GM23338 (cell line): ENCODE results near the gene DOCK10. TPM values are rescaled to one million over a fixed set of nuclear protein-coding genes. Genes with fewer than 3 reads are reported as not detected.

Experiments
- ATAC-seq: fragments of 200-7000 bp; cut with Tn5 transposase; 3 replicates; pipeline ENCODE4 v1.9.1; 2020
- DNase-seq: peaks from one replicate; pipeline ENCODE4 v3.0.0-alpha.2; 2015; ENCODE audit warnings: low spot score
- H2AFZ ChIP-seq: fragments of 200-600 bp; sonication (generic); 2 replicates; pipeline ENCODE4 v1.8.0; 2016; ENCODE audit warnings: antibody characterized with exemption, mild to moderate bottlenecking, moderate library complexity
- H3F3A ChIP-seq: fragments of 200-600 bp; sonication (generic); replicated peaks from 2 replicates; pipeline ENCODE4 v1.8.0; 2017; ENCODE audit warnings: antibody characterized with exemption, mixed run types, low read depth
- H3K27ac ChIP-seq: fragments of 200-600 bp; sonication (generic); 2 replicates; pipeline ENCODE4 v1.6.1; 2016; ENCODE audit warnings: low read depth
- H3K27me3 ChIP-seq: fragments of 200-600 bp; sonication (generic); 2 replicates; pipeline ENCODE4 v1.8.0; 2016; ENCODE audit warnings: mild to moderate bottlenecking, mixed run types, moderate library complexity; ENCODE audit not compliant: insufficient read depth
- H3K36me3 ChIP-seq: fragments of 200-600 bp; sonication (generic); 2 replicates; pipeline ENCODE4 v1.8.0; 2016; ENCODE audit warnings: mild to moderate bottlenecking; ENCODE audit not compliant: insufficient read depth
- H3K4me1 ChIP-seq: fragments of 200-600 bp; sonication (generic); 2 replicates; pipeline ENCODE4 v1.8.0; 2016; ENCODE audit warnings: mild to moderate bottlenecking, moderate library complexity; ENCODE audit not compliant: insufficient read depth
- H3K4me2 ChIP-seq: fragments of 200-600 bp; sonication (generic); 2 replicates; pipeline ENCODE4 v1.7.1; 2017; ENCODE audit warnings: mixed run types
- H3K4me3 ChIP-seq: fragments of 200-600 bp; sonication (generic); 2 replicates; pipeline ENCODE4 v1.6.1; 2016; ENCODE audit warnings: mixed run types
- H3K79me2 ChIP-seq: fragments of 200-600 bp; sonication (generic); replicated peaks from 2 replicates; pipeline ENCODE4 v1.8.0; 2017; ENCODE audit warnings: mild to moderate bottlenecking; ENCODE audit not compliant: insufficient read depth
- H3K9me2 ChIP-seq: fragments of 200-600 bp; sonication (generic); 2 replicates; pipeline ENCODE4 v1.8.0; 2017; ENCODE audit not compliant: insufficient read depth
- H4K20me1 ChIP-seq: fragments of 200-600 bp; sonication (generic); replicated peaks from 2 replicates; pipeline ENCODE4 v1.8.0; 2017; ENCODE audit warnings: mild to moderate bottlenecking; ENCODE audit not compliant: insufficient read depth
- H3K27ac Mint-ChIP-seq: 2 replicates; pipeline ENCODE4 v1.8.0; 2020; ENCODE audit warnings: inconsistent platforms, mild to moderate bottlenecking, moderate library complexity, mixed read lengths
- H3K27me3 Mint-ChIP-seq: 3 replicates; pipeline ENCODE4 v1.8.0; 2022; ENCODE audit warnings: low read depth, mild to moderate bottlenecking, moderate library complexity, mixed read lengths, inconsistent platforms; ENCODE audit not compliant: insufficient read depth, poor library complexity
- H3K36me3 Mint-ChIP-seq: 3 replicates; pipeline ENCODE4 v1.8.0; 2021; ENCODE audit warnings: low read depth, mild to moderate bottlenecking, inconsistent platforms, moderate library complexity, mixed read lengths
- H3K4me1 Mint-ChIP-seq: 3 replicates; pipeline ENCODE4 v1.8.0; 2020; ENCODE audit warnings: mild to moderate bottlenecking, inconsistent platforms, mixed read lengths
- H3K4me3 Mint-ChIP-seq: 3 replicates; pipeline ENCODE4 v1.8.0; 2021; ENCODE audit warnings: moderate library complexity, mild to moderate bottlenecking, inconsistent platforms, mixed read lengths
- H3K9me3 Mint-ChIP-seq: 3 replicates; pipeline ENCODE4 v1.8.0; 2020; ENCODE audit warnings: moderate library complexity, mild to moderate bottlenecking, inconsistent platforms, mixed read lengths
- EZH2 ChIP-seq: fragments of 200-600 bp; sonication (generic); IDR thresholded peaks from one replicate; pipeline ENCODE4 v1.8.0; 2017; ENCODE audit warnings: antibody characterized with exemption, mild to moderate bottlenecking, low read depth; ENCODE audit not compliant: unreplicated experiment
- EZH2phosphoT487 ChIP-seq: fragments of 200-600 bp; sonication (generic); IDR thresholded peaks from one replicate; pipeline ENCODE4 v1.8.1; 2018; ENCODE audit warnings: antibody characterized with exemption; ENCODE audit not compliant: unreplicated experiment
- JUNB ChIP-seq: IDR thresholded peaks from one replicate; pipeline ENCODE4 v1.6.1; 2016; ENCODE audit warnings: antibody characterized with exemption; ENCODE audit not compliant: unreplicated experiment
- NANOG ChIP-seq: IDR thresholded peaks from 2 replicates; pipeline ENCODE4 v1.6.1; 2016; ENCODE audit warnings: antibody characterized with exemption, borderline replicate concordance
- POLR2AphosphoS5 ChIP-seq: IDR thresholded peaks from 2 replicates; pipeline ENCODE4 v1.6.1; 2016; ENCODE audit warnings: antibody characterized with exemption, low read depth
- REST ChIP-seq: IDR thresholded peaks from one replicate; pipeline ENCODE4 v1.6.1; 2018; ENCODE audit warnings: antibody characterized with exemption; ENCODE audit not compliant: unreplicated experiment
- STAT1 ChIP-seq: IDR thresholded peaks from one replicate; pipeline ENCODE4 v1.6.1; 2016; ENCODE audit warnings: antibody characterized with exemption; ENCODE audit not compliant: unreplicated experiment
- ZNF114 ChIP-seq: fragments of 250-450 bp; sonication (Bioruptor Pico); IDR thresholded peaks from 2 replicates; pipeline ENCODE4 v1.5.0; 2020; ENCODE audit warnings: mild to moderate bottlenecking, moderate library complexity
- ZNF331 ChIP-seq: fragments of 250-450 bp; sonication (Bioruptor Pico); IDR thresholded peaks from 2 replicates; pipeline ENCODE4 v1.5.0; 2020; ENCODE audit warnings: low read depth, mild to moderate bottlenecking, moderate library complexity
- ZNF462 ChIP-seq: fragments of 250-450 bp; sonication (Bioruptor Pico); IDR thresholded peaks from 2 replicates; pipeline ENCODE4 v1.5.0; 2020; ENCODE audit warnings: mild to moderate bottlenecking, moderate library complexity
- polyA plus RNA-seq: library from polyadenylated mRNA; unstranded; fragments of >200 nt; fragmentation: Nextera tagmentation; extraction: Ambion mirVana; gene quantifications from 2 replicates; pipeline ENCODE4 v1.2.1, GENCODE V29; 2016
- total RNA-seq: library from RNA; depleted of rRNA; stranded (reverse); fragments of >200 nt; shearing (Covaris generic); gene quantifications from 2 replicates; pipeline ENCODE4 v1.2.3, GENCODE V29; 2014
- TF ChIP-seq, protein P1 (sequence below): IDR thresholded peaks from 2 replicates; pipeline ENCODE4 v1.6.1; 2016; ENCODE audit warnings: antibody characterized with exemption
- TF ChIP-seq, protein P2 (sequence below), 2 experiments: fragments of 200-600 bp in 1 of 2; sonication (generic) in 1 of 2; conservative IDR thresholded peaks; 2 replicates each; pipeline versions ENCODE4 v1.5.1 to v1.6.1; 2016 to 2017; ENCODE audit warnings: antibody characterized with exemption in 2 of 2, low read depth in 2 of 2, mild to moderate bottlenecking in 2 of 2, moderate library complexity in 1 of 2

DOCK10 gene
- total and polyA plus RNA-seq, 2 experiments from 2014 or later: 1.0 to 1.7 TPM

DNA sequence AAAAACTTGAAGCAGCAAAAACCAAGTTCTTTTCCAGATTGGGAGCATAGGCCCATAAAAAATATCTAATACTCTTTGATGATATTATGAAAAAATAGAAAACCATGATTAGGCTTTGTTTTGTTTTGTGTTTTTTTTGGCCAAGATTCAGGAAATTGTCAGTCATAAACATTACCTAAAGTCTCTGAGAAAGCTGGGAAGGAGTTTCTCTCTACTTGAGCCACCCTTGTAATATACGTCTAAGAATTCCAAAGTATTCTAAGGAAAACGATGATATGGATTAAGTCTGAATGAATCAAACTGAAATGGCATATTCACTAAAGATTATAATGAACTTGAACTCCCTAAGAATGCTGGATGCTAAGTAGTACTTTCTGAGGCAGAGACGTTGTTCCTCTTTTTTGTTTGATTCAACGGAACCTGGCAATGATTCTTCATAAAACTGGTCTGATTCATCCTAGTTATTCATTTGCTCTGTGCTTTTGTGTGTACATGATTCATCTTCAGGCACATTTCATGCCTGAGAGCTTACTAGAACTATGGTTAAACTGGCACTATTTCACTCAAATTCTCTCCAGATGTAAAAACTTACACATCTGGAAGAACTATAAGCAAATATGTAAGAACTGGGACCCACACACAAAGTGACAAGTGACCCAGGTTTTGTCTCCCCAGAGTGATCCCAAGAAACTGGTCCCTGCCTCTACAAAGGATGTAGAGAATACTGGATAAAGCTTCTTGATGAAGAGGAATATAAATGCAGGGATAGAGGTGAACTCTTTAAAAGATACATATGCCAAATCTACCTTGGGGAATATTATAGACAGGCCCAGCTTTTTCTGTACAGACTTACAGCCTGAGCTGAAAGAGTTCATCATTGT, 159.7 kb downstream of the DOCK10 start (continued):
- no peak for TF ChIP-seq POLR2AphosphoS5
- TF ChIP-seq EZH2: no peak

- Mint-ChIP-seq H3K9me3 (no peaks in the 10 kb centered on the region), H3K36me3 (no peaks in the 10 kb centered on the region), H3K4me1 (0 out of 3 replicates have a peak, but pooled peaks cover 2% of the 10 kb centered on the region), H3K27me3 (peaks cover 2% of the 10 kb centered on the region), H3K27ac (no peak overlapping the region), H3K4me3 (no peak overlapping the region)
- Histone ChIP-seq H3K27ac (no peak overlapping the region), H3K4me3 (no peak overlapping the region), H3K4me1 (no peaks in the 10 kb centered on the region), H3K36me3 (no peaks in the 10 kb centered on the region), H3K79me2 (no peaks in the 10 kb centered on the region), H4K20me1 (no peaks in the 10 kb centered on the region), H3F3A (no peaks in the 10 kb centered on the region), H3K9me2 (no peaks in the 10 kb centered on the region), H3K4me2 (no peak overlapping the region), H2AFZ (no peak overlapping the region), H3K27me3 (no peaks in the 10 kb centered on the region)
- ATAC-seq (no peak), DNase-seq (no peak)
- TF ChIP-seq, protein P1, sequence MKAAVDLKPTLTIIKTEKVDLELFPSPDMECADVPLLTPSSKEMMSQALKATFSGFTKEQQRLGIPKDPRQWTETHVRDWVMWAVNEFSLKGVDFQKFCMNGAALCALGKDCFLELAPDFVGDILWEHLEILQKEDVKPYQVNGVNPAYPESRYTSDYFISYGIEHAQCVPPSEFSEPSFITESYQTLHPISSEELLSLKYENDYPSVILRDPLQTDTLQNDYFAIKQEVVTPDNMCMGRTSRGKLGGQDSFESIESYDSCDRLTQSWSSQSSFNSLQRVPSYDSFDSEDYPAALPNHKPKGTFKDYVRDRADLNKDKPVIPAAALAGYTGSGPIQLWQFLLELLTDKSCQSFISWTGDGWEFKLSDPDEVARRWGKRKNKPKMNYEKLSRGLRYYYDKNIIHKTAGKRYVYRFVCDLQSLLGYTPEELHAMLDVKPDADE: no peak
- TF ChIP-seq ZNF114 (CRISPR knock-in tag) (no peak), POLR2AphosphoS5 (no peak), ZNF331 (CRISPR knock-in tag) (no peak), STAT1 (no peak), EZH2 (no peak), ZNF462 (CRISPR knock-in tag) (no peak), EZH2phosphoT487 (no peak), REST (no peak), JUNB (no peak), NANOG (no peak)
- TF ChIP-seq, protein P2, sequence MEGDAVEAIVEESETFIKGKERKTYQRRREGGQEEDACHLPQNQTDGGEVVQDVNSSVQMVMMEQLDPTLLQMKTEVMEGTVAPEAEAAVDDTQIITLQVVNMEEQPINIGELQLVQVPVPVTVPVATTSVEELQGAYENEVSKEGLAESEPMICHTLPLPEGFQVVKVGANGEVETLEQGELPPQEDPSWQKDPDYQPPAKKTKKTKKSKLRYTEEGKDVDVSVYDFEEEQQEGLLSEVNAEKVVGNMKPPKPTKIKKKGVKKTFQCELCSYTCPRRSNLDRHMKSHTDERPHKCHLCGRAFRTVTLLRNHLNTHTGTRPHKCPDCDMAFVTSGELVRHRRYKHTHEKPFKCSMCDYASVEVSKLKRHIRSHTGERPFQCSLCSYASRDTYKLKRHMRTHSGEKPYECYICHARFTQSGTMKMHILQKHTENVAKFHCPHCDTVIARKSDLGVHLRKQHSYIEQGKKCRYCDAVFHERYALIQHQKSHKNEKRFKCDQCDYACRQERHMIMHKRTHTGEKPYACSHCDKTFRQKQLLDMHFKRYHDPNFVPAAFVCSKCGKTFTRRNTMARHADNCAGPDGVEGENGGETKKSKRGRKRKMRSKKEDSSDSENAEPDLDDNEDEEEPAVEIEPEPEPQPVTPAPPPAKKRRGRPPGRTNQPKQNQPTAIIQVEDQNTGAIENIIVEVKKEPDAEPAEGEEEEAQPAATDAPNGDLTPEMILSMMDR (conservative IDR thresholded peaks at IDR 0.05; ENCODE audit: low read depth in 2 of 2): no peak
Observed at GRCh38 chr2:224881846-224882245, 160.4 kb downstream of the DOCK10 start.
